Panc1 (cell line): ENCODE measurements around the gene YTHDC2.

Experiments used
- POLR2AphosphoS5 ChIP-seq: IDR thresholded peaks from 2 replicates; pipeline ENCODE4 v1.6.1; 2012; ENCODE audit warnings: mild to moderate bottlenecking, low read depth, low read length, moderate library complexity
- REST ChIP-seq, 2 experiments: IDR thresholded peaks; 2 replicates each; pipeline ENCODE4 v1.6.1; 2011 to 2012; ENCODE audit warnings: low read depth in 2 of 2, control low read depth in 1 of 2, low read length in 1 of 2, mild to moderate bottlenecking in 1 of 2, moderate library complexity in 1 of 2; ENCODE audit not compliant: insufficient read depth in 1 of 2
- TCF7L2 ChIP-seq: IDR thresholded peaks from 2 replicates; pipeline ENCODE4 v1.6.1; 2011; ENCODE audit warnings: mild to moderate bottlenecking, low read depth, low read length, inconsistent platforms
- TF ChIP-seq, protein P1 (sequence below): fragments of 450-650 bp; IDR thresholded peaks from 2 replicates; pipeline ENCODE4 v1.5.1; 2017; ENCODE audit warnings: mild to moderate bottlenecking

- TF ChIP-seq POLR2AphosphoS5 = no peak
- TF ChIP-seq, protein P1, sequence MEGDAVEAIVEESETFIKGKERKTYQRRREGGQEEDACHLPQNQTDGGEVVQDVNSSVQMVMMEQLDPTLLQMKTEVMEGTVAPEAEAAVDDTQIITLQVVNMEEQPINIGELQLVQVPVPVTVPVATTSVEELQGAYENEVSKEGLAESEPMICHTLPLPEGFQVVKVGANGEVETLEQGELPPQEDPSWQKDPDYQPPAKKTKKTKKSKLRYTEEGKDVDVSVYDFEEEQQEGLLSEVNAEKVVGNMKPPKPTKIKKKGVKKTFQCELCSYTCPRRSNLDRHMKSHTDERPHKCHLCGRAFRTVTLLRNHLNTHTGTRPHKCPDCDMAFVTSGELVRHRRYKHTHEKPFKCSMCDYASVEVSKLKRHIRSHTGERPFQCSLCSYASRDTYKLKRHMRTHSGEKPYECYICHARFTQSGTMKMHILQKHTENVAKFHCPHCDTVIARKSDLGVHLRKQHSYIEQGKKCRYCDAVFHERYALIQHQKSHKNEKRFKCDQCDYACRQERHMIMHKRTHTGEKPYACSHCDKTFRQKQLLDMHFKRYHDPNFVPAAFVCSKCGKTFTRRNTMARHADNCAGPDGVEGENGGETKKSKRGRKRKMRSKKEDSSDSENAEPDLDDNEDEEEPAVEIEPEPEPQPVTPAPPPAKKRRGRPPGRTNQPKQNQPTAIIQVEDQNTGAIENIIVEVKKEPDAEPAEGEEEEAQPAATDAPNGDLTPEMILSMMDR = no peak
- no peak for TF ChIP-seq REST (IDR thresholded peaks at IDR 0.05; ENCODE audit: insufficient read depth in 1 of 2, low read depth in 2 of 2, low read length in 1 of 2)
- no peak for TF ChIP-seq TCF7L2
Measured at GRCh38 chr5:113508756-113509155, 4.7 kb upstream of the YTHDC2 start.
